MM.1S (cell line): Measurements from ENCODE around the gene UCHL5.
"Not testable (repeated sequence)": the region's sequence is repeated elsewhere in the genome, so short reads cannot be mapped to it uniquely, and the experiment has no call there.

Experiments used
- DNase-seq: peaks from one replicate; pipeline ENCODE4 v3.0.0-alpha.2; 2015
- H2AFZ ChIP-seq: fragments of 300-600 bp; sonication (generic); 2 replicates; pipeline ENCODE4 v1.6.0; 2016; ENCODE audit warnings: antibody characterized with exemption, low read length
- H3F3A ChIP-seq: fragments of 300-600 bp; sonication (generic); 2 replicates; pipeline ENCODE4 v1.6.1; 2016; ENCODE audit warnings: mild to moderate bottlenecking, antibody characterized with exemption, low read length, moderate library complexity, mixed read lengths; ENCODE audit not compliant: insufficient read depth
- H3K27ac ChIP-seq: fragments of 300-600 bp; sonication (generic); 2 replicates; pipeline ENCODE4 v1.5.1; 2016; ENCODE audit warnings: mild to moderate bottlenecking, low read length
- H3K27me3 ChIP-seq: fragments of 300-600 bp; sonication (generic); replicated peaks from 2 replicates; pipeline ENCODE4 v1.6.0; 2016; ENCODE audit warnings: low read length; ENCODE audit not compliant: insufficient read depth
- H3K36me3 ChIP-seq: fragments of 300-600 bp; sonication (generic); replicated peaks from 2 replicates; pipeline ENCODE4 v1.6.1; 2016; ENCODE audit warnings: mild to moderate bottlenecking, low read length, mixed read lengths; ENCODE audit not compliant: insufficient read depth
- H3K4me1 ChIP-seq: fragments of 300-600 bp; sonication (generic); 2 replicates; pipeline ENCODE4 v1.6.1; 2016; ENCODE audit warnings: low read length, mixed read lengths
- H3K4me2 ChIP-seq: fragments of 300-600 bp; sonication (generic); 2 replicates; pipeline ENCODE4 v1.6.0; 2016; ENCODE audit warnings: low read depth, low read length
- H3K4me3 ChIP-seq: fragments of 300-600 bp; sonication (generic); 2 replicates; pipeline ENCODE4 v1.5.1; 2016; ENCODE audit warnings: low read length, mixed read lengths
- H3K79me2 ChIP-seq: fragments of 300-600 bp; sonication (generic); 2 replicates; pipeline ENCODE4 v1.6.1; 2016; ENCODE audit warnings: mixed run types, low read length, mixed read lengths
- H3K9ac ChIP-seq: fragments of 300-600 bp; sonication (generic); 2 replicates; pipeline ENCODE4 v1.6.1; 2016; ENCODE audit warnings: low read length, mixed read lengths
- H3K9me2 ChIP-seq: fragments of 300-600 bp; sonication (generic); replicated peaks from 2 replicates; pipeline ENCODE4 v1.6.1; 2016; ENCODE audit warnings: mild to moderate bottlenecking, low read length, mixed read lengths; ENCODE audit not compliant: insufficient read depth
- H3K9me3 ChIP-seq: fragments of 300-600 bp; sonication (generic); replicated peaks from 2 replicates; pipeline ENCODE4 v1.6.1; 2016; ENCODE audit warnings: mild to moderate bottlenecking, low read length, mixed read lengths; ENCODE audit not compliant: insufficient read depth
- H4K20me1 ChIP-seq: fragments of 300-600 bp; sonication (generic); 2 replicates; pipeline ENCODE4 v1.6.1; 2016; ENCODE audit warnings: mild to moderate bottlenecking, low read length, moderate library complexity, mixed read lengths; ENCODE audit not compliant: insufficient read depth
- CTCF ChIP-seq: fragments of 300-600 bp; sonication (generic); IDR thresholded peaks from 2 replicates; pipeline ENCODE4 v1.5.1; 2016; ENCODE audit warnings: antibody characterized with exemption, low read length, mixed read lengths
- EZH2 ChIP-seq: fragments of 300-600 bp; sonication (generic); optimal IDR thresholded peaks from 2 replicates; pipeline ENCODE3; 2017; ENCODE audit warnings: low read depth, mild to moderate bottlenecking, antibody characterized with exemption, low read length, mixed read lengths
- EZH2phosphoT487 ChIP-seq: fragments of 300-600 bp; sonication (generic); IDR thresholded peaks from 2 replicates; pipeline ENCODE4 v1.6.1; 2018; ENCODE audit warnings: antibody characterized with exemption, low read length

The UCHL5 gene

GRCh38 chr1:193058529-193059281 is 455 bp downstream of the UCHL5 start:
- peak overlapping the region; percentile 87 for H3K27ac ChIP-seq
- H3K9ac ChIP-seq, result peak overlapping the region; percentile 94
- peak overlapping the region; percentile 52 for H3K4me2 ChIP-seq
- peak overlapping the region; percentile 63 for H2AFZ ChIP-seq
- H3K36me3 ChIP-seq, result no peaks in the 10 kb centered on the region
- peaks cover 15% of the 10 kb centered on the region; the same call in 1 of the 2 replicates for H3K4me1 ChIP-seq
- peak; percentile 73 for DNase-seq
- peaks cover 18% of the 10 kb centered on the region for H3F3A ChIP-seq
- H3K79me2 ChIP-seq, result peaks cover 95% of the 10 kb centered on the region
- H4K20me1 ChIP-seq, result no peaks in the 10 kb centered on the region
- no peak for TF ChIP-seq EZH2
- TF ChIP-seq CTCF, result no peak
- no peak for TF ChIP-seq EZH2phosphoT487
- H3K9me2 ChIP-seq, result no peaks in the 10 kb centered on the region
- peak overlapping the region; percentile 89 for H3K4me3 ChIP-seq
- H3K9me3 ChIP-seq, result no peaks in the 10 kb centered on the region
- no peaks in the 10 kb centered on the region for H3K27me3 ChIP-seq

GRCh38 chr1:193054169-193054675 is 4.9 kb downstream of the UCHL5 start:
- Histone ChIP-seq H3K27me3 (no peaks in the 10 kb centered on the region), H3K9me2 (no peaks in the 10 kb centered on the region), H3K79me2 (peaks cover 83% of the 10 kb centered on the region), H3F3A (peaks cover 11% of the 10 kb centered on the region), H2AFZ (no peak overlapping the region), H3K9ac (no peak overlapping the region), H3K27ac (no peak overlapping the region), H3K4me3 (no peak overlapping the region), H3K36me3 (peaks cover 6% of the 10 kb centered on the region; the same call in 1 of the 2 replicates), H3K9me3 (no peaks in the 10 kb centered on the region), H4K20me1 (no peaks in the 10 kb centered on the region), H3K4me1 (peaks cover 7% of the 10 kb centered on the region; the same call in 1 of the 2 replicates), H3K4me2 (no peak overlapping the region)
- no peak for DNase-seq
- TF ChIP-seq CTCF (no peak), EZH2phosphoT487 (no peak), EZH2 (no peak)

GRCh38 chr1:193048913-193049312 is 10.2 kb downstream of the UCHL5 start:
- not testable (repeated sequence) for H3F3A ChIP-seq, H3K9ac ChIP-seq, H3K4me1 ChIP-seq, H4K20me1 ChIP-seq, H3K4me2 ChIP-seq, H3K27me3 ChIP-seq, DNase-seq, H2AFZ ChIP-seq, H3K9me2 ChIP-seq, H3K4me3 ChIP-seq, H3K27ac ChIP-seq, H3K9me3 ChIP-seq
- Histone ChIP-seq H3K36me3 (peaks cover 12% of the 10 kb centered on the region; the same call in 1 of the 2 replicates), H3K79me2 (peaks cover 46% of the 10 kb centered on the region)
